ENCODE data around the gene EXD3.
A peak's percentile ranks its signal among the peaks of the same experiment; 100 is the strongest.

The EXD3 gene

GRCh38 chr9:137314561-137315560 lies 108.1 kb downstream of the EXD3 start:
- no peak overlapping the region for H3K4me3 ChIP-seq
- peak overlapping the region in 14 of 21 experiments; percentile 7 to 92 (median 54) for H3K27ac ChIP-seq

GRCh38 chr9:137313956-137314560 lies 108.9 kb downstream of the EXD3 start:
- Histone ChIP-seq H3K4me3 (no peak overlapping the region), H3K27ac (peak overlapping the region in 7 of 21 experiments; percentile 7 to 92 (median 86))

- peak overlapping the region in 12 of 21 experiments; percentile 7 to 92 (median 86) for H3K27ac ChIP-seq
- no peak overlapping the region for H3K4me3 ChIP-seq
Observed at GRCh38 chr9:137313326-137313936, 109.5 kb downstream of the EXD3 start.

GRCh38 chr9:137312852-137313325 lies 110.1 kb downstream of the EXD3 start:
- Histone ChIP-seq H3K4me3 (no peak overlapping the region), H3K27ac (peak overlapping the region in 17 of 21 experiments; percentile 33 to 92 (median 86))

- peak overlapping the region; percentile 58 to 92 (median 85) for H3K27ac ChIP-seq
- H3K4me3 ChIP-seq = no peak overlapping the region
Observed at GRCh38 chr9:137311986-137312851, 110.7 kb downstream of the EXD3 start.

- Histone ChIP-seq H3K27ac (peak overlapping the region; percentile 61 to 92 (median 85)), H3K4me3 (no peak overlapping the region)
Observed at GRCh38 chr9:137311171-137311985, 111.6 kb downstream of the EXD3 start.

- H3K27ac ChIP-seq = peak overlapping the region; percentile 61 to 92 (median 85)
- no peak overlapping the region for H3K4me3 ChIP-seq
Observed at GRCh38 chr9:137310189-137311052, 112.5 kb downstream of the EXD3 start.

GRCh38 chr9:137309368-137310188 lies 113.4 kb downstream of the EXD3 start:
- H3K27ac ChIP-seq = peak overlapping the region in 9 of 21 experiments; percentile 17 to 92 (median 88)
- H3K4me3 ChIP-seq = no peak overlapping the region

- no peak overlapping the region for H3K4me3 ChIP-seq
- peak overlapping the region in 3 of 21 experiments; percentile 9 to 23 (median 11) for H3K27ac ChIP-seq
Observed at GRCh38 chr9:137308057-137308619, 114.8 kb downstream of the EXD3 start.

- H3K4me3 ChIP-seq = no peak overlapping the region
- peak overlapping the region in 8 of 21 experiments; percentile 11 to 93 (median 86) for H3K27ac ChIP-seq
Observed at GRCh38 chr9:137307255-137308056, 115.5 kb downstream of the EXD3 start.

GRCh38 chr9:137306850-137307254 lies 116.1 kb downstream of the EXD3 start:
- H3K4me3 ChIP-seq = no peak overlapping the region
- H3K27ac ChIP-seq = peak overlapping the region in 14 of 21 experiments; percentile 27 to 93 (median 78)

- Histone ChIP-seq H3K27ac (peak overlapping the region; percentile 19 to 93 (median 79)), H3K4me3 (peak overlapping the region in 2 of 7 experiments; percentile 8 to 13)
Observed at GRCh38 chr9:137306066-137306849, 116.7 kb downstream of the EXD3 start.

GRCh38 chr9:137305798-137306065 lies 117.2 kb downstream of the EXD3 start:
- Histone ChIP-seq H3K4me3 (peak overlapping the region in 3 of 7 experiments; percentile 2 to 13 (median 8)), H3K27ac (peak overlapping the region; percentile 19 to 93 (median 79))

GRCh38 chr9:137305060-137305797 lies 117.7 kb downstream of the EXD3 start:
- peak overlapping the region in 4 of 7 experiments; percentile 2 to 18 (median 11) for H3K4me3 ChIP-seq

More at GRCh38 chr9:137305060-137305797, 117.7 kb downstream of the EXD3 start:
- peak overlapping the region; percentile 19 to 93 (median 79) for H3K27ac ChIP-seq

All from skin epidermis (tissue), 12 donors.